RKO (cell line): Measurements from ENCODE around the gene GATD1.

Experiments
- DNase-seq: peaks from one replicate; pipeline ENCODE4 v3.0.0-alpha.2; 2016; ENCODE audit warnings: low spot score

Gene GATD1, protein sequence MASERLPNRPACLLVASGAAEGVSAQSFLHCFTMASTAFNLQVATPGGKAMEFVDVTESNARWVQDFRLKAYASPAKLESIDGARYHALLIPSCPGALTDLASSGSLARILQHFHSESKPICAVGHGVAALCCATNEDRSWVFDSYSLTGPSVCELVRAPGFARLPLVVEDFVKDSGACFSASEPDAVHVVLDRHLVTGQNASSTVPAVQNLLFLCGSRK

GRCh38 chr11:777288-778255 lies at the start of gene GATD1:
Gene GATD1, minus strand, starts transcription at chr11:777487. Its CDS starts 25 bp downstream, at chr11:777462.
- peak; percentile 87 for DNase-seq

GRCh38 chr11:826836-827145 lies 49.5 kb upstream of the GATD1 start:
- no peak for DNase-seq

DNA sequence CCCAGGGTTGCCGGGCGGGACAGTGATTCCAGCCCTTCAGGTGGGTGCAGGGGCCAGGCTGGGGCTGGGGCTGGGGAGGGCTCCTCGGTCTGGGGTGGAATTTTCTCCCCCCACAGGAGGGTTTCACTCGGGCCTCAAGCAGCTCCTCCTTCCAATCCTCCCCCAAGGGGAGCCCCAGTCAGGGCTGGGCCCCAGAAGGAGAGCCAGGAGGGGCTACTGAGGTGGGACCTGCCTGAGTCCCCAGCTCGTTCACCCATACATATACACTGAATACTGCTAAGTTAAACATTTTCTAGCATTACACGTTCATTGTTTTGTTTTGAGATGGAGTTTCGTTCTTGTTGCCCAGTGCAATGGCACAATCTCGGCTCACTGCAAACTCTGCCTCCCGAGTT lies 48.9 kb upstream of the GATD1 start:
- no peak for DNase-seq

DNA sequence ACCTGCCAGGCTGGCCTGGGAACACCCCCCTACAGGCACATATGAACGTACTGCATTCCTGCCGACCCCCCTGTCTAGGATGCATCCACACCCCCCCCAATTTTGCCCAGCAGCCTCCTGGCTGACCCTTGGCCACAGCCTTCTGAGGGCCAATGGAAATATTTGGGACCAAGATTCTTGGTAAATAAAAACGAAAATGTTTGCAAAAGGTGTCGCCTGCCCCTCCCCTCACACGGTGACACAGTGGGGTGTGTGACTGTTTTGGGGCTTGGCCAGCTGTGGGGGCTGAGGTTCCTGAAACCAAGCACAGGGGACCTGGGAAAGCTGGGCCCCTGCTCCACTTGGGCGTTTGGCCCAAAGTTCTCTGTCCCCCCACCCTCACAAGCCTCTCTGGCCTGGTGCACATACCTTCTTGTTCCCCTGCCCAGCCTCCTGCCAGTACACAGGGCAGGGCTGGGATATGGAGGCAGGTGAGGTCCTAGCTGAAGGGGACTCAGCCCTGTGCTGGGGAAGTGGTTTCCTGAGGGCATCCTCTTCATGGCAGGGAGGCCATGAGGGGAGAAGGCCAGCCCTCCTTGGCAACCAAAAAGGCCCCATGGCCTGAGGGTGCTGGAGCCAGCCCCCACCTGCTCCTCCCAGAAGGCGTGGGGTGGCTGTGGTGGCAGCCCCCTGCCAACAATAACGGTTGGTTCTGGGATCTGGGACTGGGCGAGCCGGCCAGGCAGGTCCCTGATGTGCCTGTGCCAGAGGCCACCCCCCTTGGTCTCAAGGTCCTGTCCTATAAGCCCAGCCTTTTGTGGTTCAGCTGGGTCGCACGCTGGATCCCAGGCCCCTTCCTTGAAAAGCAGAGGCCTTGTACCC lies 48.3 kb upstream of the GATD1 start:
- DNase-seq = no peak

GRCh38 chr11:824942-825341 lies 47.7 kb upstream of the GATD1 start:
- DNase-seq = no peak

- no peak for DNase-seq
These were observed 47.1 kb upstream of the GATD1 start for GRCh38 chr11:824292-824880.

DNA sequence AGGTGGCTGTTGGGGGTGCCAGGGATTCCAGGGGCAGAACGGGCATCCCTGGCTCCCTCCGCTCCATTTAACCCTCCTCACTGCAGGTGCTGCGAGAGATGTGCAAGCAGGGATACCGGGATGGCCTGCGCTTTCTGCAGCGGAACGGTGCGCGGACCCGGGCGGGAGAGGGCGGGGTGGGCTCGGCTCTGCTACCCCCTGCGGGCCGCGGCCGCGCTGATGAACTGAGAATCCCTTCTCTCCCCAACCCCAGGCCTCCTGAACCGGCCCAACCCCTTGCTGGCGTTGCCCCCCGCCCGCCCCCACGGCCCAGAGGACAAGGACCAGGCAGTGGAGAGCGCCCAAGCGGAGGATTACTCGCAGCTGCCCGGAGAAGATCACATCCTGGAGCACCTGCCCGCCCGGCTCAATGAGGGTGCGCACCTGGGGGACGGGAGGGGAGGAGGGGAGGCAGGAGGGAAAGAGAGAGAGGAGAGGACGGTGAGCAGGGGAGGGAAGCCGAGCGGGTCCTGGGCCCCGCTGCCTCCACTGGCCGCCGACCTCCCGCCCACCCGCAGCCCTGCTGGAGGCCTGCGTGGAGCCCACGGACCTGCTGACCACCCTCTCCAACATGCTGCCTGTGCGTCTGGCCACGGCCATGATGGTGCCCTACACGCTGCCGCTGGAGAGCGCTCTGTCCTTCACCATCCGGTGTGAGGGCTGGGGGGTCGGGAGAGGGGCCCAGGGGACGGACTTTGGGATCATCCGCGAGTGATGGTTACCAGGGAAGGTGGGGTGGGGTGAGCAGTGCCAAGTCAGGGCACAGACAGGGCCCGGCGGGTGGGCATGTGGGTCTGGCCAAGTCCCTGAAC lies 46.4 kb upstream of the GATD1 start:
- DNase-seq = no peak

- no peak for DNase-seq
These were observed 44.5 kb upstream of the GATD1 start for GRCh38 chr11:821512-822371.

DNA sequence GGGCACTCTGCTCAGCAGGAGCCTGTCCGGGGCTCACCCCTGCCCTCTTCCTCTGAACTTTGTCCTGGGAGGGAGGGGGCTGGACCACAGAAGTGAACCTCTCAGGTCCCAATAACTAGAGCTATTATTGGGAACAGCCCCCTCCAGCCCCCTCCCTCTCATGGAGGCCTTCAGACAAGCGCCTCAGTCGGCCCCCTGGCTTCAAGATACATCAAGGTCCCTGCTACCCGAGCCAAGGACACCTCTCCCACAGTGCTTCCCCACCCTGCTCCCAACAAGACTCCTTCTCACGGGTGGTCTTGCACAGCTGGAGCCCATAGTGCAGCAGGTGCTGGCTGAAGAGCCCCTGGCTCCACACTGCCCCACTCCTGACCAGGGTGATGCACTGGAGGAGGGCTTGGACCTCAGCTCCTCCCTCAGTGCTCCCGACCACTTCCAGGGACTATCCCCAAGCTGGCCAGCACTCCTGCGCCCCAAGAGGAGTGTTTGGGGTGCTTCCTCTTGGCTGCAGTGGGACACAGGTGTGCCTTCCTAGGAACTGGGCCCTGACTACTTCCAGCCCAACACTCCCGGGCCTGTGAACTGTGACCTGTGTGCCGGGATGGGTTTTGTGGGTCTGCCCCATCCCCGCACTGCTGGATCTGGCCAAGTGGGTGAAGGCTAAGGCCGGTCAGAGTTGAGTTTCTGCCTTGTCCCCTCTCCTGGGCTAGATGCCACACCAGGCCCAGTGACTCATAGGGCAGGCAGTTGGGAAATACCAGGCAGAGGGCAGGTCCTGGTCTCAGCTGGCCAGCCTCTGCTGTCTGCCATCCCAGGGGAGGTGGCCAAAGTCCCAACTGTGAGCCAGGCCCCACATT lies 43.6 kb upstream of the GATD1 start:
- DNase-seq = no peak

DNA sequence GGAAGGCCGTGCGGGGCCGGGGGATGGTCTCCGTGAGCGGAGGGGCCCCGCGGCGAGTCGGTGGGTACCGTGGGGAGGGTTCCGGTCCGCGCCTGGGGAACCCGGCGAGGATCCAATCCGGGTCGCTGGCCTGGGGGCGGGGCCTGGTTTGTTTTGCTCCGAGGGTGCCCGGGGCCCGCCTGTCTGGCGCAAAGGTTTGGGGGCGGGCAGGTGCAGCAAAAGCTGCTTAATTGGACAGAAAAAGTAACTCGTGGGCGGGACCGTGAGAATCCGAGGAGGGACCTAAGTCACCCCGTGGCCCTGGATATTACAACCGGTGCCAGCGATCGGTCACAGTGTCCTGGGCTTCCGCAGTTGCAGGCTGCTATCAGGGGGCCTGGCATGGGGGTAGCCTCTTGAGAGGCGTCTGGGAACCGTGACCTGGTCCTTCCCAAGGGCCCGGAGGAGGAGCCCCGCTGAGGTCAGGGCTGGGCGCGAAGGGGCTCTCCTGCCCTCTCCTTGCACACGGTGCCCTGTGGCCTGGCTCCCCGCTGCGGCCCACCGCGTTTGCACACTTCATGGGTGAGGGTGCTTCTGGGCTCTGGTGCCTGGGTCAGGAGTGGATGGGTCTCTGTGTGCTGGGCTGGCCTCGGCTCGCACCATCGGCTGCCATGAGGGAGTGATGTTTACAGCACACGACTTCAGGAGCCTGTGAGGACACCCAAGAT lies 42.8 kb upstream of the GATD1 start:
- peak; percentile 85 for DNase-seq

DNA sequence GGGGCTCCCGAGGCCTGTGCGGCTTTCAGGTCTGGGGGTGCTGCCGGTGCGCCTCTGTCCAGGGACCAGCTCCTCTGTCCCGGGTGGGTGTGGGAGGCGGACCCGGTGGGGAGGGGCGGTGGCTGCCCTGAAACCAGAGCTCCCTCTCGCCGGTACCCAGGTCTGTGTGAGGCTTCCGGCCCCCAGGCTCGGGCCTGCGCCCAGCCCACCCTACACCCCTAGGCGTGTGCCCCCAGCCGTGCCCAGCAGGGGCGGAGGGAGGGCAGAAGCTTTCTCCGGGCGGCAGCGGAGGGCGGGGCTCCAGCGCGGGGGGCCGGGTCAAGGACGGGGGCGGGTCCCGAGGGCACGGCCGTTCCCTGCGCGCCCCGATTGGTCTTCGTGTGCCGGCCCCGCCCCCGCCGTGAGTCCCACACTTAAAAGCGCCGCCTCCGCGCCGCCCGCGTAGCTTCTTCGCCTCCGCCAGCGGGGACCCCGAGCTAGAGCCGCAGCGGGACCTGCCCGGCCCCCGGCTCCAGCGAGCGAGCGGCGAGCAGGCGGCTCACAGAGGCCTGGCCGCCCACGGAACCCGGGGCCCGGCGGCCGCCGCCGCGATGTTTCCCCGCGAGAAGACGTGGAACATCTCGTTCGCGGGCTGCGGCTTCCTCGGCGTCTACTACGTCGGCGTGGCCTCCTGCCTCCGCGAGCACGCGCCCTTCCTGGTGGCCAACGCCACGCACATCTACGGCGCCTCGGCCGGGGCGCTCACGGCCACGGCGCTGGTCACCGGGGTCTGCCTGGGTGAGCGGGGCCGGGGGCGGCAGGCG lies 42.0 kb upstream of the GATD1 start:
- peak; percentile 92 for DNase-seq

- DNase-seq = no peak
These were observed 41.3 kb upstream of the GATD1 start, which contains the start of gene PNPLA2 for GRCh38 chr11:818396-819128. Gene PNPLA2, plus strand, starts transcription at chr11:818914. Its CDS starts 805 bp downstream, at chr11:819719.

DNA sequence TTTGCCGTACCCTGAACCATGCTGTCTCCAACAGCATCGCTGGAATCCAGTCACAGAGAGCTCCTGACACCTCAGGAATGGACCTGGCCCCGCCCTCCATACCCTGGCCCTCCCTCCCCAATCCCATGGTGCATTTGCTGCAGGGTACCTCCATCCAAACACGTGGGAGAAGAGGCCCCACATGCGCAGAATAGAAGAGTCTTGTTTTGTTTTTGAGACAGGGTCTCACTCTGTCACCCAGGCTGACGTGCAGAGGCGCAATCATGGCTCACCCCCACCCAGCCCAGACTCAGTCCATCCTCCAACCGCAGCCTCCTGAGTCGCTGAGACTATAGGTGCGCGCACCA lies 39.1 kb upstream of the GATD1 start:
- DNase-seq = no peak

DNA sequence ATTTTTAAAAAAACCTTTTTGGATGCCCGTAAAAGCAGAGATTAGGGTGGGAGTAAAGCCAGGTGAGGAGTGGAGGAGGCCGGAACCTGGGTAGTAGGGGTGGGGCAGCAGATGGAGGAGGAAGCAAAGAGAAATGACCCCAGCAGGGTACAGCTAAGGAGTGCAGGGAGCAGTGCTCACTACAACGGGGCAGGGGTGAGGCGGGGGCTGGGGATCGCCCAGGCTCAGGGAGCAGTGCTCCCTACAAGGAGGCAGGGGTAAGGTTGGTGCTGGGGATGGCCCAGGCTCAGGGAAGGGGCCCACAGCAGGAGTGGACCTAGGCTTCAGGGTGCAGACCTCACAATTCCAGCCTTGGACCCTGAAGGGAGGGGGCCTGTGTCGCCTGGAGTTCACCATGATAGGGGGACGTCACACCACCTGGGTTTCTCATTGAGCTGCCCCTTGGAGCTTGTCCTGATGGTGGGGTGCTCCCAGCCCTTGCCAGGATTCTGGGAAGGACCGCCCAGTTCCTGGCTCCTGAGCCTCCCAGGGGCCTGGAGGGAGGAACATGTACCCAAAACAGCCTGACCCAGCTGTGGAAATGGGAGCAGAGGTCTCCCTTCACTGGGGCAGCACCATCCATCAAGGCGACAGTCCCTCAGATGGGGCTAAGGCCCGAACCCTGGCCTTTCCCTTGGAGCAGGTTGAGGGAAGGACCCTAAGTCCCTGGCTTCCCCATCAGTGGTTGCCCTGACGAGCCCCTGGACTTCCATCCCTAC lies 38.6 kb upstream of the GATD1 start:
- DNase-seq = no peak

- no peak for DNase-seq
These were observed 36.3 kb upstream of the GATD1 start for GRCh38 chr11:813456-814096.

DNA sequence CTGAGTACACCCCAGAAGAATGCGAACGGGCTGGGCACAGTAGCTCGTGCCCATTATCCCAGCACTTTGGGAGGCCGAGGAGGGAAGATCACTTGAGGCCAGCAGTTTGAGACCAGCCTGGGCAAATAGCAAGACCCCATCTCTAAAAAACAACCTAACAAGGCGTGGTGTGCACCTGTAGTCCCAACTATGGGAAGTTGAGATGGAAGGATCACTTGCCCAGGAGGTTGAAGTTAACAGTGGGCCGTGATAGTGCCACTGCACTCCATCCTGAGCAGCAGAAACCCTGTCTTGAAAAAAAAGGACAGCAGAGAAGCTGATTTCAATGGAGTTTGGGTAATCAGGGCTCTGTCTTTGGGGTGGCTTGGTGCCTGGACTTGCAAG lies 35.8 kb upstream of the GATD1 start:
- no peak for DNase-seq
